IMR-90 (cell line): ENCODE results near the gene LSM8. TPM values are rescaled to one million over a fixed set of nuclear protein-coding genes. Genes with fewer than 3 reads are reported as not detected.

Source experiments
- ATAC-seq: fragments of 200-7000 bp; cut with Tn5 transposase; 2 replicates; pipeline ENCODE4 v1.9.1; 2020; ENCODE audit warnings: low read depth, mild to moderate bottlenecking, moderate library complexity
- BruUV-seq: library from RNA; stranded (reverse); fragments of 400-500 nt; replicated peaks from 2 replicates; lab custom pipeline; 2021; lab: Mats Ljungman, UMichigan
- CTCF ChIA-PET: fragments of 300-600 bp; formaldehyde crosslinking; extraction: SDS; loops from one replicate; lab custom pipeline; 2021; ENCODE audit warnings: antibody characterized with exemption; lab: Yijun Ruan, JAX
- POLR2A ChIA-PET: fragments of 300-600 bp; sonication (Branson Sonifier 250); formaldehyde crosslinking; loops from one replicate; lab custom pipeline; 2022; ENCODE audit warnings: antibody characterized with exemption; ENCODE audit not compliant: unreplicated experiment; lab: Charles Lee
- DNase-seq: peaks from one replicate; pipeline ENCODE4 v3.0.0; 2013
- H2AFZ ChIP-seq: replicated peaks from 2 replicates; pipeline ENCODE3; 2013; ENCODE audit warnings: low read length, mild to moderate bottlenecking; ENCODE audit not compliant: poor library complexity
- H2AK5ac ChIP-seq: 2 replicates; pipeline ENCODE4 v1.6.1; 2013; ENCODE audit warnings: low read depth, low read length, inconsistent platforms
- H2AK9ac ChIP-seq: replicated peaks from 2 replicates; pipeline ENCODE3; 2013; ENCODE audit warnings: mild to moderate bottlenecking, low read depth, low read length, moderate library complexity; ENCODE audit not compliant: poor library complexity
- H2BK120ac ChIP-seq: 2 replicates; pipeline ENCODE4 v1.6.1; 2013; ENCODE audit warnings: low read depth, low read length, inconsistent platforms
- H2BK15ac ChIP-seq: 3 replicates; pipeline ENCODE4 v1.6.1; 2013; ENCODE audit warnings: low read depth, low read length, inconsistent platforms
- H2BK20ac ChIP-seq: 2 replicates; pipeline ENCODE4 v1.6.1; 2013; ENCODE audit warnings: low read depth, mild to moderate bottlenecking, inconsistent platforms, low read length, moderate library complexity
- H2BK5ac ChIP-seq: 2 replicates; pipeline ENCODE4 v1.6.1; 2013; ENCODE audit warnings: mild to moderate bottlenecking, low read depth, low read length, inconsistent platforms; ENCODE audit not compliant: poor library complexity, severe bottlenecking
- H3K14ac ChIP-seq: replicated peaks from 2 replicates; pipeline ENCODE4 v1.6.1; 2013; ENCODE audit warnings: low read depth, low read length, inconsistent platforms
- H3K18ac ChIP-seq: 2 replicates; pipeline ENCODE4 v1.6.1; 2013; ENCODE audit warnings: low read depth, low read length, control low read depth
- H3K23ac ChIP-seq: 2 replicates; pipeline ENCODE4 v1.6.1; 2013; ENCODE audit warnings: low read depth, low read length, inconsistent platforms
- H3K27ac ChIP-seq: 2 replicates; pipeline ENCODE4 v1.5.1; 2013; ENCODE audit warnings: mild to moderate bottlenecking, control low read depth, low read length; ENCODE audit not compliant: insufficient read depth
- H3K27me3 ChIP-seq: 2 replicates; pipeline ENCODE4 v1.6.1; 2013; ENCODE audit warnings: low read length; ENCODE audit not compliant: control insufficient read depth, insufficient read depth
- H3K36me3 ChIP-seq: 2 replicates; pipeline ENCODE4 v1.6.1; 2013; ENCODE audit warnings: low read length, mixed read lengths; ENCODE audit not compliant: control insufficient read depth, insufficient read depth
- H3K4ac ChIP-seq: 2 replicates; pipeline ENCODE4 v1.6.1; 2013; ENCODE audit warnings: low read depth, low read length, inconsistent platforms
- H3K4me1 ChIP-seq: 2 replicates; pipeline ENCODE4 v1.6.1; 2013; ENCODE audit warnings: low read length, mixed read lengths; ENCODE audit not compliant: control insufficient read depth, insufficient read depth
- H3K4me2 ChIP-seq: 2 replicates; pipeline ENCODE4 v1.6.1; 2013; ENCODE audit warnings: low read depth, mild to moderate bottlenecking, control low read depth, low read length, moderate library complexity
- H3K4me3 ChIP-seq: 2 replicates; pipeline ENCODE4 v1.5.1; 2013; ENCODE audit warnings: low read depth, mild to moderate bottlenecking, control low read depth, low read length, moderate library complexity; ENCODE audit not compliant: insufficient read depth
- H3K56ac ChIP-seq: 2 replicates; pipeline ENCODE4 v1.6.1; 2013; ENCODE audit warnings: low read length, inconsistent platforms; ENCODE audit not compliant: insufficient read depth; ENCODE audit errors: extremely low read depth
- H3K79me1 ChIP-seq, 2 experiments: 2 replicates each; pipeline ENCODE4 v1.6.1; 2013; ENCODE audit warnings: low read length in 2 of 2, inconsistent platforms in 1 of 2, low read depth in 1 of 2
- H3K9ac ChIP-seq: 2 replicates; pipeline ENCODE4 v1.6.1; 2013; ENCODE audit warnings: low read depth, low read length, control low read depth
- H3K9me1 ChIP-seq: 2 replicates; pipeline ENCODE4 v1.6.1; 2013; ENCODE audit warnings: low read length, inconsistent platforms; ENCODE audit not compliant: insufficient read depth
- H3K9me3 ChIP-seq: 2 replicates; pipeline ENCODE4 v1.6.1; 2013; ENCODE audit warnings: low read length; ENCODE audit not compliant: control insufficient read depth, insufficient read depth
- H4K20me1 ChIP-seq: 2 replicates; pipeline ENCODE4 v1.6.1; 2013; ENCODE audit warnings: low read length, inconsistent platforms; ENCODE audit not compliant: insufficient read depth
- H4K5ac ChIP-seq: 2 replicates; pipeline ENCODE4 v1.6.1; 2013; ENCODE audit warnings: mild to moderate bottlenecking, low read depth, low read length, control low read depth
- H4K8ac ChIP-seq, 2 experiments: 2 replicates each; pipeline ENCODE4 v1.6.1; 2013; ENCODE audit warnings: low read depth in 2 of 2, low read length in 2 of 2, control low read depth in 1 of 2, inconsistent platforms in 1 of 2
- H4K91ac ChIP-seq: 2 replicates; pipeline ENCODE4 v1.6.1; 2013; ENCODE audit warnings: low read depth, low read length, inconsistent platforms; ENCODE audit not compliant: insufficient read depth
- BHLHE40 ChIP-seq: fragments of 150-350 bp; IDR thresholded peaks from 2 replicates; pipeline ENCODE4 v1.6.1; 2016; ENCODE audit warnings: mild to moderate bottlenecking, low read depth, low read length
- CHD1 ChIP-seq: IDR thresholded peaks from 2 replicates; pipeline ENCODE4 v1.6.1; 2012; ENCODE audit warnings: low read depth, low read length, improper control_type of control experiment
- CTCF ChIP-seq: conservative IDR thresholded peaks from 2 replicates; pipeline ENCODE4 v1.5.1; 2012; ENCODE audit warnings: mild to moderate bottlenecking, low read depth, low read length, improper control_type of control experiment
- ELK1 ChIP-seq: fragments of 150-350 bp; IDR thresholded peaks from 2 replicates; pipeline ENCODE4 v1.6.1; 2016; ENCODE audit warnings: low read depth, mild to moderate bottlenecking, low read length, moderate library complexity, borderline replicate concordance
- FOS ChIP-seq: fragments of 150-350 bp; IDR thresholded peaks from 2 replicates; pipeline ENCODE4 v1.6.1; 2016; ENCODE audit warnings: low read depth, low read length
- MAZ ChIP-seq: IDR thresholded peaks from 2 replicates; pipeline ENCODE4 v1.6.1; 2012; ENCODE audit warnings: low read depth, mild to moderate bottlenecking, low read length, improper control_type of control experiment, moderate library complexity, borderline replicate concordance
- MXI1 ChIP-seq: IDR thresholded peaks from 2 replicates; pipeline ENCODE4 v1.6.1; 2012; ENCODE audit warnings: low read depth, mild to moderate bottlenecking, low read length, moderate library complexity, borderline replicate concordance
- NFE2L2 ChIP-seq: fragments of 150-350 bp; IDR thresholded peaks from 2 replicates; pipeline ENCODE4 v1.6.1; 2016; ENCODE audit warnings: low read depth, mild to moderate bottlenecking, low read length
- RAD21 ChIP-seq: IDR thresholded peaks from 2 replicates; pipeline ENCODE4 v1.6.1; 2012; ENCODE audit warnings: low read length, improper control_type of control experiment
- RCOR1 ChIP-seq: IDR thresholded peaks from 2 replicates; pipeline ENCODE4 v1.6.1; 2012; ENCODE audit warnings: mild to moderate bottlenecking, low read length, improper control_type of control experiment; ENCODE audit not compliant: insufficient replicate concordance
- RFX5 ChIP-seq: IDR thresholded peaks from 2 replicates; pipeline ENCODE4 v1.8.0; 2012; ENCODE audit warnings: low read depth, mild to moderate bottlenecking, low read length, moderate library complexity
- SMC3 ChIP-seq: fragments of 150-350 bp; IDR thresholded peaks from 2 replicates; pipeline ENCODE4 v1.6.1; 2016; ENCODE audit warnings: low read depth, mild to moderate bottlenecking, antibody characterized with exemption, low read length, moderate library complexity
- WGBS, 2 experiments: methylation state at CpG; one replicate each; pipeline versions ENCODE4 v1.1.5 to v1.1.7; 2013; ENCODE audit warnings: missing lambda C conversion rate in 2 of 2; ENCODE audit not compliant: insufficient read length in 1 of 2; ENCODE audit errors: extremely low coverage in 2 of 2; 5-methylcytosine and 5-hydroxymethylcytosine counted together
- dilution Hi-C: fragments of 300-500 bp; cut with HindIII; formaldehyde crosslinking; loops from one replicate; pipeline ENCODE4 v1.14.3; 2018; ENCODE audit warnings: low sequenced_read_pairs; ENCODE audit not compliant: unreplicated experiment
- in situ Hi-C: fragments of 300-500 bp; cut with MboI; formaldehyde crosslinking; loops from 3 replicates; pipeline ENCODE4 v1.14.3; 2019; ENCODE audit warnings: low sequenced_read_pairs, inconsistent platforms, mixed read lengths
- intact Hi-C: fragments of 100-400 bp; cut with micrococcal nuclease; formaldehyde crosslinking; loops from 2 replicates; pipeline ENCODE4 v1.10.0; 2022
- polyA plus RNA-seq, 3 experiments: library from polyadenylated mRNA; depleted of rRNA; stranded (reverse); fragments of >200 nt; gene quantifications; 2 replicates each; pipeline ENCODE4 v1.2.3, GENCODE V29; 2012; ENCODE audit warnings: low replicate concordance in 1 of 3
- total RNA-seq: library from RNA; depleted of rRNA; stranded (reverse); fragments of >200 nt; gene quantifications from 2 replicates; pipeline ENCODE4 v1.2.3, GENCODE V29; 2012

LSM8 gene
- total and polyA plus RNA-seq, 2 of the 4 experiments (the other 2 are of a cell fraction), result 9.7 to 30.2 TPM

GRCh38 chr7:118239014-118239413, 55.0 kb downstream of the LSM8 start:
- WGBS, 2 experiments, result no CpG with 5 or more reads among the region's 3 CpGs
- Histone ChIP-seq H3K27me3 (no peaks in the 10 kb centered on the region), H2BK20ac (no peak overlapping the region), H3K9me3 (no peaks in the 10 kb centered on the region), H3K36me3 (no peaks in the 10 kb centered on the region), H4K8ac (no peak overlapping the region), H2AK9ac (no peak overlapping the region), H3K9me1 (no peaks in the 10 kb centered on the region), H3K56ac (no peak overlapping the region), H3K9ac (no peak overlapping the region), H2AK5ac (no peak overlapping the region), H4K20me1 (no peaks in the 10 kb centered on the region), H2BK120ac (no peak overlapping the region), H2BK15ac (no peak overlapping the region), H3K79me1 (no peaks in the 10 kb centered on the region), H2BK5ac (no peak overlapping the region), H3K23ac (no peak overlapping the region), H3K14ac (no peak overlapping the region), H3K18ac (no peak overlapping the region), H3K27ac (no peak overlapping the region), H3K4me3 (no peak overlapping the region), H3K4me1 (no peaks in the 10 kb centered on the region), H3K4me2 (no peak overlapping the region), H3K4ac (no peak overlapping the region), H4K91ac (no peak overlapping the region), H4K5ac (no peak overlapping the region), H2AFZ (no peak overlapping the region)
- DNase-seq (no peak), ATAC-seq (no peak)
- TF ChIP-seq RAD21 (no peak), NFE2L2 (no peak), CHD1 (no peak), BHLHE40 (no peak), ELK1 (no peak), FOS (no peak), CTCF (no peak), RCOR1 (no peak), MXI1 (no peak), SMC3 (no peak), RFX5 (no peak), MAZ (no peak)
- intact Hi-C loops, result no loop called here
- in situ Hi-C loops, result no loop called here
- no TSS peak for BruUV-seq
- POLR2A ChIA-PET, result no interaction called here
- CTCF ChIA-PET, result no interaction called here
- dilution Hi-C loops, result no loop called here
